T-helper 1 cell treated with Interleukin-12 subunit alpha and Interleukin-12 subunit beta and Interleukin-4 antibody, amounts not matched to agents 30 ng/mL and 1 ng/mL, for 36 hours (primary cell): ENCODE results near the gene AKAP13. TPM values are rescaled to one million over a fixed set of nuclear protein-coding genes. Genes with fewer than 3 reads are reported as not detected.

Experiments used
- intact Hi-C: fragments of 100-400 bp; cut with micrococcal nuclease; formaldehyde crosslinking; loops from one replicate; pipeline ENCODE4 v1.15.1; 2024
- total RNA-seq: library from RNA; stranded (reverse); gene quantifications from 2 replicates; pipeline ENCODE4 v1.2.3, GENCODE V29; 2022

AKAP13 gene
- total RNA-seq, 1 donor from 2014 or later = 184 TPM

DNA sequence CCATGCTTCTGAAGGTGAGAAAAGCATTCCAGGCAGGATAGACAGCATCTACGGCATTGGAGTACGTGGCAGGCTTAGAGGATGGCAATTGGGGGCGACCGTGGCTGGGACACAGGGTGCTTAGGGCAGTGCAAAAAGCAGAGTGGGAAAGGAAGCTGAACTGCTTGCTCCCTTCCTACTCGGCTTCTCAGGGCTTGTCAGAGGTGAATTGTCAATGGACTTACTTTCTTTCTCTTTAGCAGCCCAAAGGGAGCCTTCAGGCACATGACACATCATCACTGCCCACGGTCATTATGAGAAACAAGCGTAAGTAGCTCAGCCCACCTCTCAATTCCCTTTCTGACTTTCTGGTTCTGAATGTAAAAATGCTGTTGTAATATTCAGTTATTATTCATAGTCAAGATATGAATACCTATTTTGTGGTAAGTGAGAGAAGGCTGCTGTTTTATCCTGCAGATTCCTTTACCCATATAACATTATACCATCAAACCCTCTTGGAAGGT, 330.0 kb downstream of the AKAP13 start:
- intact Hi-C loops = no loop called here

DNA sequence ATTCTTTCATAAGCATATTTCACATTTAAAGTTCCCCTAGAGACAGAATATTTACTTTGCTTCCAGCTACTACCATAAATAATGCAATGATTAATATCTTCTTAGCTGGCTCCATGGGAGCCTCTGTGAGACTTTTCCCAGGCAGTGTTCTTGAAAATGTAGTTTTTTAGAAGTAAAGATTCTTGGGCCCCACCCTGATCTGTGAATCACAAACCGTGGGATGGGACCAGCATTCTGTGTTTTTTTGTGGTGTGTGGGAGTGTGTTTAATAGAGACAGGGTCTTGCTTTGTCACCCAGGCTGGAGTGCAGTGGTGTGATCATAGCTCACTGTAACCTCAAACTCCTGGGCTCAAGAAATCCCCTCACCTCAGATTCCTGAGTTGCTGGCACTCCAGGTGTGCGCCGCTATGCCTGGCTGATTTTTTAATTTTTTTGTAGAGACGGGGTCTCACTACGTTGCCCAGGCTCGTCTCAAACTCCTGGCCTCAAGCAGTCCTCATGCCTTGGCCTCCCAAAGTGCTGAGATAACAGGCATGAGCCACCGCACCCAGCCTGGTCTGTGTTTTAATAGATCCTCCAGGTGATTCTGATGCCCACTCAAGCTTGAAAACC, 331.3 kb downstream of the AKAP13 start:
- intact Hi-C loops = no loop called here

DNA sequence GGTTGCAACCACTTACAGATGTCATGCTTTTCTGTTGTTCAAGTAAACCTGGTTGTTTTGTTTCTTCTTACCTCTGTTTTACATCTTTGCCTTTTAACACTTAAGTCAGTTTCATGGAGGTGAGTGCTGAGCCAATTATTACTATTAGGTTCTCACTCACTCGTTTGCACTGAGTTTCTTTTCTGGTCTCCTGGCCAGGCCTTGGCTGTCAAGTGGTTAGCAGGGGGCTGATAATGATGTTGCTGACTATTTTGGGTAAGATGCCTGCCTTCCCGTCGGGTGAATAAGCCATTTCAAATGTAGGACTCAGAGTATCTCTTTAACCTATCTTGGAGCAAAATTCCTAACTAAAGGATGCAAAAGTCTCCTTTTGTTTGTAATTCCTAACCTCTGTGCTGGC, 335.9 kb downstream of the AKAP13 start:
- intact Hi-C loops = no loop called here

DNA sequence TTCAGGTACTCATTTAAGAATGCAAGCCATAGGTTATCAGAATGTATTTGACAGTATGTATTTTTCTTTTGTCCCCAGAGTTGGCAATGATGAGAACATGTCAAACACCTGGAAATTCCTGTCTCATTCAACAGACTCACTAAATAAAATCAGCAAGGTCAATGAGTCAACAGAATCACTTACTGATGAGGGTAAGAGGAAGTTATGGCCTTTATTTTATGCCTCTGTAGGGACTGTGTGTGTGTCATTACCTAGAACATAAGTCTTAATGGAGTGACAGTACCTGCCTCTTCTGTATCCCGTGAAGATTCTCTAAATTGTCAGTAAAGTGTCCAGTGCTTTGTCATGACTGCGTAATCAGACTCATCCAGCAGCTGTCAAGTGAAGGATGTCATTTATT, 336.8 kb downstream of the AKAP13 start:
- intact Hi-C loops = no loop called here

DNA sequence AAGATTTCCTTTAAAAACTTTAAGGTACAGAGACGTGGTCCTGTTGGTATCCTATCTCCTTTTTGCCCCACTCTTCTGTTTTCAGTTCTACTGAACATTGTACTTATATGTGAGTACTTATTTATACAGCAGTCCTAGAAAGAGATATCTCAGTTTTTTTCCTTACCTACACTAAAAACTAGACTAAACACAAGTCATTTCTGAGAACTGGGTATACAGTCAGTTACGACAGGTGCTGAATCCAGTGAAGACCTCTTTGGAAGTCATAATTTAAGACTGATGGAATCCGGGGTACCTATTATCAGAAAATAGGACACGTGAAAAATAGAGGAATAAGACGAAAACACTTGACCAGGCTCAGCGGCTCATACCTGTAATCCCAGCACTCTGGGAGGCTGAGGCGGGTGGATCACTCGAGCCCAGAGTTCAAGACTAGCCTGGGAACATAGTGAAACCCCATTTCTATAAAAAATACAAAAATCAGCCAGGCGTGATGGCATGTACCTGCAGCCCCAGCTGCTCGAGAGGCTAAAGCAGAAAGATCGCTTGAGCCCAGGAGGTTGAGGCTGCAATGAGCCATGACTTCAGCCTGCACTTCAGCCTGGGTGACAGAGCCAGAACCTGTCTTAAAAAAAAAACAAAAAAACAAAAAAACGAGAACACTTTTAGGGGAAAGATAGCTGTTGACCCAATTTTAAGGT, 338.0 kb downstream of the AKAP13 start:
- intact Hi-C loops = no loop called here

DNA sequence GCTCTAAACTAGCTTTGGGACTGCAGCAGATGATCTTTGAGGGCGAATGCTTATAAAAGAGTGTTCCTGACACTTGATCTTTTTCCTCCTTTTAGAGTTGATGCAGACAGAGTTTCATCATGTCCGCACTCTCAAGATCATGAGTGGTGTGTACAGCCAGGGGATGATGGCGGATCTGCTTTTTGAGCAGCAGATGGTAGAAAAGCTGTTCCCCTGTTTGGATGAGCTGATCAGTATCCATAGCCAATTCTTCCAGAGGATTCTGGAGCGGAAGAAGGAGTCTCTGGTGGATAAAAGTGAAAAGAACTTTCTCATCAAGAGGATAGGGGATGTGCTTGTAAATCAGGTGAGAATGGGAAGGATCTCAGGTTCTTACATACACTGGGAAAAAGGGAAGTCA, 338.6 kb downstream of the AKAP13 start:
- intact Hi-C loops = no loop called here

DNA sequence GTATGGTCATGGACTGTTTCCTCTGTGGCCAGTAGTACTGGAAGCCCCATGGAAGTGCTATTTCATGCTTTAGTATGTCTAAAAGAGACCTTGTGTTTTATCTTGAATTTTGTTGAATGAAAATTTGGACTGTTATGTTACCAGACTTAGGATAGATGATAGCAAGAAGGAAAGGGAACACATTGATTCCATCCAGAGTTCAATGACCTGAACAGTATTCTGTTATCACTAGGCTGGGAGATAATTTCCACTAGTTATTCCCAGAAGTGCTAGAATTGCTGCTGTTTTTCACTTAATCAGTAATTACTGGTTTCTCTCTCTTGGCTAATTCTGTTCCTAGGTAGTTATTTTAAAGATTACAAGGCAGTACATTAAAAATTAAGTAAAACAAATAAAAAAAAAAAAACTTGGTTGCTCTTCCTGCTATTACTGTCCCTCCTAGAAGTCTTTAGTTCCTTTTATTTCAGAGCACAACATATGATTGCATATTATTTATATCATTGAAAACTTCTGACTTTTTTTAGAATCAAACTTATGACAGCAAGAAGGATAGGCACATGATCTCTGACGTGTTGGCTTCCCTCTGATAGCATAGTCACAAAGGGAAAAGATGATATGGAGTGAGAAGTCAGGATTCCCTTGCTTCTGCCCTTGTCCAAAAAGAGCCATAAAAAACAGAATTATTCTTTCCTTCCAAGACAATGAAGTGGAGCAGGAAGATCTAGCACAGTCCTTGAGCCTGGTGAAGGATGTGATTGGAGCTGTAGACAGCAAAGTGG, 342.2 kb downstream of the AKAP13 start:
- intact Hi-C loops = no loop called here

DNA sequence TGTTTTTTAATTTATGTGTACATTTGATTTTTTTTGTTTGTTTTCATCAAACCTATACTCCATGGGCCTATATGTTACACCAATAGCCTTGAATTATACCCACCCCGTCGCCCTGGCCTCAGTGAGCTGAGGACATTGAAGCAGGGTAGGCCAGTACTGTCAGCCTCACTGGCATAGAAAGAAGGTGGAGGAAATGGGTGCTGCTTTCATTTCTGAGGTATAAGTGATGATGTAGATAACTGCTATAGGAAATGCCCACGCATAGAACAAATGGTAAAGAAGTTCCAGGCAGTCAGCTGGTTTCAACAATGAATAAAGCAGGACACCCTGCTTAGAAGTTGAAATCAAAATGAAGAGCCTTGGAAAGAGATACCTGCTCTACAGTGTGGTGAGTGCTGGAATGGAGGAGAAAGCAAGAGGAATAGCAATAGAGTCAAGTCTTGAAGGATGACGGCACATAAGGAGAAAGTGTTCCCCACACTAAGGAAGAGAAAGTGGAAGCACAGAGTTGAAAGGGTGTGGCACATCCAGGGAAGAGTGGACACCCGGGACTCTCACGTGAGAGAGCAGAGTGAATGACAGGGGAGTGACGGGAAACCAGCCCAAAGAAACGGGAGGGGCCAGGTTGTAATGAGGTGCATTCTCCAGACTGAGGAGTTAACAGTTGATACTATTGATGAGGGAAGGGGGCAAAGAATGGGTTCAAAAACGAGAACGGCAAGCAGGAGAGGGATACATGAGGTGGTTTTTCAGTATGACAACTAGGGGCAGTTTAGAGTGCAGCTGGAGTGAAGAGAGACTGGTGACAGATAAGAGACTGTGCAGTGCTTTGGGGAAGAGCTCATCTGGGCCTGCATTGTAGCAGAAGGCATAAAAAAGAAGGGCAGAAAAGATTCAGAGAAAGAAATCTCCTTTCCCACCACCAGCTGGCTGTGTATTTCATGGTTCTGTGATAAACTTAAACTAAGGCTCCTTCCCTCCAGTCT, 343.9 kb downstream of the AKAP13 start:
- intact Hi-C loops = loop anchor here (2.0 kb wide), 1 partner anchor 15 kb away; no protein-coding TSS in a partner anchor

DNA sequence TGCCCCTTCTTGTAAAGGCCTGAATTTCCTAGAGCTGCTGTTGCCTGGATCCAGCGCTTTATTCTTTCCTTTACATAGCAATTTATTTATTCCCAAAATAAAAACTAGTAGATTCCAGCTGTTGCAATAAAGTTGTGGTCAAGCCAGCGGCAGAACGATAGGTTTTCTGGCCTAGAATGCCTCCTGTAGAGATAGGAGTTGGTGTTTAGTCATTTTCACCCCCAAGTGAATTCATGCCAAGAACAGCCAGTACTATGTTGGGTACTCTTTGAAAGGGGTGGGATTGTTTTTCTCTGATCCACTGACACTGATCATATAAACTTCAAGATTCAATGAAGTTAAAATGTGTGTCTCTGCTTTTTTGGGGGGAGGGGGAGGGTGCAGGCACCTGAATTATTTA, 344.6 kb downstream of the AKAP13 start:
- intact Hi-C loops = loop anchor here (2.0 kb wide), 1 partner anchor 16 kb away; no protein-coding TSS in a partner anchor

DNA sequence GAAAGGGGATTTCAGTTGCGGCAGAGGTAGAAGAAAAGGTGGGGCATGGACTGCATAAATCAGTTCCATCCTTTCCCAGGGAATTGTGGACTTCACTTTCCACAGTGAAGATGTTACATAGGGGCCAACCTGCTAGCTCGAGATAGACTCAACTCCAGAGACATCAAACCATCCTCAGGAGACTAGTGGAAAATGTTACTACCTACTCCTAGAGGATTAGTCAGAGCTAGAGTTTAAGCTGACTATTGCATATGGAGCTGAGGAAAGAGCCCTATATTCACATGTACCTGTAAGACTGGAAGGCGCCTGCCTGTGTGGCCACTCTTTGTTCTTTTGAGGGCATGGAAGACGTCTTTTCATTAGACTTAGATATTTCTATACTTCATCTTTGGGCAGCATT, 345.2 kb downstream of the AKAP13 start:
- intact Hi-C loops = loop anchor here (2.0 kb wide), 1 partner anchor 17 kb away; no protein-coding TSS in a partner anchor

DNA sequence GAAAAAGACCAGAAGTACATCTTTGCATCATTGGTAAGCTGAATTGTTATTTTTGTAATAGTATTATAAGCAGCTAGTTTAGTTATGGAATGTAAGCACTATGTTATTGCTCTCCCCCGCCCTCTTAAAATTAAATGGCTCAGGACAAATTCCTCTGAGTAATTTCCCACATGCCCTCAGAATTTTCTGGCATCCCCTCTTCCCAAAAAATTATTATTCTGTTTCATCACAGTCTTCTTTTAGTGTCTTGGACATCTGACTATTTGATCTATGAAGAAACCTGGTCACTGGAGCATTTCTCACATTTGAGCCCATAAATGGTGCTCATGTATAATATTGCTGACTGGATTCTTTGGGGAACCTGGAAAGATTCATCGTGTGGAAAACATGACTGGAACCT, 346.1 kb downstream of the AKAP13 start:
- intact Hi-C loops = no loop called here

DNA sequence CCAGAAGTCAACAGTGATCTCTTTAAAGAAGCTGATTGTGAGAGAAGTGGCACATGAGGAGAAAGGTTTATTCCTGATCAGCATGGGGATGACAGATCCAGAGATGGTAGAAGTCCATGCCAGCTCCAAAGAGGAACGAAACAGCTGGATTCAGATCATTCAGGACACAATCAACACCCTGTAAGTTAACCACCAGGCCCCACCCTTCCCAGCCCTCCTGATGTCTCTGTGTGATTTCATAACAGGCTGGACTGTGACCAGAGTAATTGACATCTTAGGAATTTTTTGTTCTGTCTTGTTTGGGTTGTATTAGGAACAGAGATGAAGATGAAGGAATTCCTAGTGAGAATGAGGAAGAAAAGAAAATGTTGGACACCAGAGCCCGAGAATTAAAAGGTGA, 346.7 kb downstream of the AKAP13 start:
- intact Hi-C loops = no loop called here

DNA sequence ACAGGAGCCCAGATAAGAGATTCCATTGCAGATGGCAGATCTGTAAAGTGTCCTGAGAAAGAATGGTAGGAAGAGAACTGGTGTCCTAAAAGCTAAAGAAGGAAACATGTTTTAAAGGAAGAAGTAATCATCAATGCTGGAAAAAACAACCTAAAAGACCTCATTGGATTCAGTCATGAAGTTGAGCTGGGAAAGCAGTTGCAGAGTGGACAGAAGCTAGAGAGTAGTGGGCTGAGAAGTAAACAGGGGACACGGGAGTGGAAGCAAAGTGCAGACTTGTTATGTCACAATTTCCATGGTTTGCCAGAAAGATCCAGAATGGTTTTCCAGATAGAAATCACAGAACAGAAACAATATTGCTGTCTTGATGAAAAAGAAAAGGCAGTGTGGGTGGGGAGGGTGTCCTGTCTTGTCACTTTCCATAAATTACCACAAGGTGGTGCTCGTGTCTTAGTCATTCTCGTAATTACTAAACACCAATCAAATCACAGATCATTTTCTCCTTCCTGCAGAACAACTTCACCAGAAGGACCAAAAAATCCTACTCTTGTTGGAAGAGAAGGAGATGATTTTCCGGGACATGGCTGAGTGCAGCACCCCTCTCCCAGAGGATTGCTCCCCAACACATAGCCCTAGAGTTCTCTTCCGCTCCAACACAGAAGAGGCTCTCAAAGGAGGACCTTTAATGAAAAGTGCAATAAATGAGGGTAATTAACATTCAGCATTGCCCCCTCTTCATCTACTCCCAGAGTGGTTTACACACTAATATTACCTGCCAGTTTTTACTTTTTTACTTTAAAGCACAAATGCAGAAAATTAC, 349.8 kb downstream of the AKAP13 start:
- intact Hi-C loops = loop anchor here (1.0 to 2.0 kb wide), 5 partner anchors 55 to 244 kb away; partner anchors contain the start of gene KLHL25

DNA sequence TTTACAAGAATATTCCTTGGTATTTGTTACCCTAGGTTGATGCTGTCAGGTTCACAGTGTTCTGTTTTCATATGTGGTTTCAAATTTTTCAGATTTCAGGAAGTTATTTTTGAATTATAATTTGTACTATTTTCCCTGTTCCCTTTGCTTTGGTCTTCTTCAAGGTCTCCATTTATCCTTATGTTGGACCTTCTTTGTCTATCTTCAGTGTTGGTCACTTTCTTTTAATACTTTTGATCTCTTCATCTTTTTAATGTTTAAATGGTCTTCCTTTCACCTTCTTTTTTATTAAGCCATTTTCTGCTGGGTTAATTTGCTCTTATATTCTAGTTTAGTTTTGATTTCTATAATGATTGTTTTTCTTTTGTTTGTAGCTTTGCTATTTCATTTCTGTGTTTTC, 353.0 kb downstream of the AKAP13 start:
- intact Hi-C loops = no loop called here

DNA sequence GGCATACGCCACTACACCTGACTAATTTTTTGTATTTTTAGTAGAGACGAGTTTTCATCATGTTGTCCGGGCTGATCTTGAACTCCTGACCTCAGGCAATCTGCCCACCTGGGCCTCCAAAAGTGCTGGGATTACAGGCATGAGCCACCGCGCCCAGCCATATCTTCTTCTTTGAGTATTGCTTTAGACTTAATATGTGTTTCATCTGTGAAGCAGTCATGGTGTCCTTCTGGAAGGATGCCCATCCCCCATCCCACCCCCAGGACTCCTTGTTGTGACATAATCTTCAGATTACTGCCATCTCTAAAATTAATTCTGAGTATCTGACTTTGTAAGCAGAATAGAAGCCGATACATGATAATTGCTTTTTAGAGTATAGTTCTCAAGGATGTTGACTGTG, 356.7 kb downstream of the AKAP13 start:
- intact Hi-C loops = no loop called here

DNA sequence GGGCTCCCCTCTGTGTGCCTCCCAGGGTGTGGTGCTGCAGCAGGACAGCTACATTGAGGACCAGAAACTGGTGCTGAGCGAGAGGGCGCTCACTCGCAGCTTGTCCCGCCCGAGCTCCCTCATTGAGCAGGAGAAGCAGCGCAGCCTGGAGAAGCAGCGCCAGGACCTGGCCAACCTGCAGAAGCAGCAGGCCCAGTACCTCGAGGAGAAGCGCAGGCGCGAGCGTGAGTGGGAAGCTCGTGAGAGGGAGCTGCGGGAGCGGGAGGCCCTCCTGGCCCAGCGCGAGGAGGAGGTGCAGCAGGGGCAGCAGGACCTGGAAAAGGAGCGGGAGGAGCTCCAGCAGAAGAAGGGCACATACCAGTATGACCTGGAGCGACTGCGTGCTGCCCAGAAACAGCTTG, 360.6 kb downstream of the AKAP13 start:
- intact Hi-C loops = no loop called here

DNA sequence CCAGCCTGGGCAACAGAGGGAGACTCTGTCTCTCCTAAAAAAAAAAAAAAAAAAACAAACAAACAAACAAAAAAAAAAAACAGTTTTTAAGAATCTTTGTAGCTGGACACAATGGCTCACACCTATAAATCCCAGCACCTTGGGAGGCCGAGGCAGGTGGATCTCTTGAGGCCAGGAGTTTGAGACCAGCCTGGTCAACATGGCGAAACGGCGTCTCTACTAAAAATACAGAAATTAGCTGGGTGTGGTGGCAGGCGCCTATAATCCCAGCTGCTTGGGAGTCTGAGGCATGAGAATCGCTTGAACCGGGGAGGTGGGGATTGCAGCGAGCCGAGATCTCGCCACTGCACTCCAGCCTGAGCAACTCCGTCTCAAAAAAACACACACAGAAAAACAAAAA, 361.3 kb downstream of the AKAP13 start:
- intact Hi-C loops = no loop called here

DNA sequence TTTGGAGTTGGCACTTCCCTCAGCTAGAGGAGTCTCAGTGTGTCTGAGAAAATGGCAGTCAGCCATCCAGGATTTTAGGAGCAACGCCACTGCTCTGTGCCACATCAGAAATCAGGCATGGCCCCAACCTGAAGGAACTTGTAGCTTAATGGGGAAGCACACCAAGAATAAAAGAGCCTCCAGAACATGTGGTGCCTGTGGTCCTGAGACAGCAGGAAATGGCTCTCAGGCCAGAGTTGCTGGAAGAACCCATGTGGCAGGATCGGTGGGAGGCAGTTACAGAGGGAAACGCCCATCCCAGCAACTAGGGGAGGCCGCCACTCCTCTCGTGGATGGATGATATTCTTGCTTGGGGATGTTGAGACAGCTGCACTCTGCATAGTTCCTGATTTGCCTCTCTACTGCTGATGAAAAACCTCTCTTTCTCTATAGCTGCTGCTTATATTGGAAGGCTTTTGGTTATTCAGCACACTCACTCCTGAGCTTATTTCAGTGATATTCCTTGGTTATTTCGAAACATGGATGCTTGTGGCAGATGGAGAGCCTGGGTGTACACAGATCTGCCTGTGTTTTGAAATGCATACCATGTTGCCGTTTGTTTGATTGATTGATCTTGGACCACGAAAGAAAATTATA, 361.9 kb downstream of the AKAP13 start:
- intact Hi-C loops = no loop called here

DNA sequence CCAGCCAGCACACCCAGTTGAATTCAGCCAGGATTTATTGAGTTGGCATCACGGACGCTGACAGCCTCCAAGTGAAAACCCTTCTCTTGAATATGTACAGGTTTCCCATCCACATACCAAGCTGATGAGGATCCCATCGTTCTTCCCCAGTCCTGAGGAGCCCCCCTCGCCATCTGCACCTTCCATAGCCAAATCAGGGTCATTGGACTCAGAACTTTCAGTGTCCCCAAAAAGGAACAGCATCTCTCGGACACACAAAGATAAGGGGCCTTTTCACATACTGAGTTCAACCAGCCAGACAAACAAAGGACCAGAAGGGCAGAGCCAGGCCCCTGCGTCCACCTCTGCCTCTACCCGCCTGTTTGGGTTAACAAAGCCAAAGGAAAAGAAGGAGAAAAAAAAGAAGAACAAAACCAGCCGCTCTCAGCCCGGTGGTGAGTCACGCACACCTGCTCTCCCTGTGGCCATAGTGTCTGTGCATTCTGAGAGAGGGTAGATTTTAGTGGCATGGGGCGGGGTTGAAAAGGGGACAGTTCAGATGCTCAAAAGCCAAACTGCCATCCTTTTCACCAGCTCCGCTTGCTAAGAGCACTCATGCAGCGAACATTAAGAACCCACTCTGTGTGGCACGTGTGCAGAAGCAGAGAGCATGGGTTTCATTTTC, 363.1 kb downstream of the AKAP13 start:
- intact Hi-C loops = no loop called here
